Panc1 (cell line): ENCODE results near the gene APCDD1L. TPM values are rescaled to one million over a fixed set of nuclear protein-coding genes. Genes with fewer than 3 reads are reported as not detected.
"Not testable (repeated sequence)": the region's sequence is repeated elsewhere in the genome, so short reads cannot be mapped to it uniquely, and the experiment has no call there.

Source experiments
- ATAC-seq: fragments of 200-7000 bp; cut with Tn5 transposase; 2 replicates; pipeline ENCODE4 v1.9.1; 2020; ENCODE audit warnings: mild to moderate bottlenecking, moderate library complexity
- BruUV-seq: library from RNA; stranded (reverse); fragments of 400-500 nt; replicated peaks from 2 replicates; lab custom pipeline; 2021; lab: Mats Ljungman, UMichigan
- CTCF ChIA-PET: fragments of 300-600 bp; sonication (Branson Sonifier 250); formaldehyde crosslinking; loops from one replicate; lab custom pipeline; 2022; ENCODE audit warnings: antibody characterized with exemption; lab: Charles Lee
- POLR2A ChIA-PET: fragments of 300-600 bp; sonication (Branson Sonifier 250); formaldehyde crosslinking; loops from one replicate; lab custom pipeline; 2022; ENCODE audit warnings: antibody characterized with exemption; lab: Charles Lee
- DNase-seq: peaks from one replicate; pipeline ENCODE4 v3.0.0-alpha.2; 2010; ENCODE audit warnings: low read depth, low spot score
- H3K27ac ChIP-seq: 2 replicates; pipeline ENCODE4 v1.5.1; 2011; ENCODE audit warnings: mild to moderate bottlenecking, low read length, inconsistent platforms
- H3K27me3 ChIP-seq: fragments of 200-500 bp; sonication (Bioruptor generic); 2 replicates; pipeline ENCODE4 v1.6.0; 2014; ENCODE audit warnings: low read length, inconsistent platforms; ENCODE audit not compliant: control insufficient read depth, insufficient read depth
- H3K36me3 ChIP-seq: fragments of 200-500 bp; sonication (Bioruptor generic); 2 replicates; pipeline ENCODE4 v1.5.1; 2014; ENCODE audit warnings: inconsistent platforms, mild to moderate bottlenecking, low read length, moderate library complexity; ENCODE audit not compliant: control insufficient read depth, insufficient read depth
- H3K4me1 ChIP-seq: 2 replicates; pipeline ENCODE4 v1.5.1; 2011; ENCODE audit warnings: inconsistent platforms, mild to moderate bottlenecking, low read length, moderate library complexity; ENCODE audit not compliant: control insufficient read depth, insufficient read depth
- H3K4me3 ChIP-seq, 2 experiments: 2 replicates each; pipeline ENCODE4 v1.5.1; 2011 to 2012; ENCODE audit warnings: low read depth in 2 of 2, low read length in 2 of 2, mild to moderate bottlenecking in 2 of 2, inconsistent platforms in 1 of 2, moderate library complexity in 1 of 2
- H3K9me3 ChIP-seq: fragments of 200-500 bp; sonication (Bioruptor generic); 2 replicates; pipeline ENCODE4 v1.5.1; 2014; ENCODE audit warnings: low read depth, mild to moderate bottlenecking, inconsistent platforms, low read length, moderate library complexity; ENCODE audit not compliant: control insufficient read depth, insufficient read depth
- CTCF ChIP-seq: fragments of 450-650 bp; IDR thresholded peaks from 2 replicates; pipeline ENCODE4 v1.5.1; 2017; ENCODE audit warnings: mild to moderate bottlenecking
- POLR2AphosphoS5 ChIP-seq: IDR thresholded peaks from 2 replicates; pipeline ENCODE4 v1.6.1; 2012; ENCODE audit warnings: mild to moderate bottlenecking, low read depth, low read length, moderate library complexity
- REST ChIP-seq, 2 experiments: IDR thresholded peaks; 2 replicates each; pipeline ENCODE4 v1.6.1; 2011 to 2012; ENCODE audit warnings: low read depth in 2 of 2, control low read depth in 1 of 2, low read length in 1 of 2, mild to moderate bottlenecking in 1 of 2, moderate library complexity in 1 of 2; ENCODE audit not compliant: insufficient read depth in 1 of 2
- SIN3A ChIP-seq: IDR thresholded peaks from 2 replicates; pipeline ENCODE4 v1.6.1; 2012; ENCODE audit warnings: low read depth, mild to moderate bottlenecking, low read length, moderate library complexity, borderline replicate concordance; ENCODE audit not compliant: insufficient read depth
- TCF7L2 ChIP-seq: IDR thresholded peaks from 2 replicates; pipeline ENCODE4 v1.6.1; 2011; ENCODE audit warnings: mild to moderate bottlenecking, low read depth, low read length, inconsistent platforms
- in situ Hi-C: cut with HindIII; loops from 2 replicates; pipeline ENCODE4 v1.10.0; 2016; ENCODE audit warnings: low sequenced_read_pairs, low pct_unique_long_range_greater_than_20kb
- intact Hi-C: fragments of 100-400 bp; cut with micrococcal nuclease; formaldehyde crosslinking; loops from one replicate; pipeline ENCODE4 v1.10.0; 2022; ENCODE audit not compliant: unreplicated experiment
- total RNA-seq: library from RNA; stranded (reverse); gene quantifications from one replicate; pipeline ENCODE4 v1.2.1, GENCODE V29; 2021; ENCODE audit not compliant: unreplicated experiment

Gene APCDD1L
- total RNA-seq, 1 experiment from 2014 or later: 0.62 TPM

GRCh38 chr20:58429303-58429702 lies 85.9 kb downstream of the APCDD1L start:
- POLR2A ChIA-PET: no interaction called here
- Histone ChIP-seq H3K4me3 (no peak overlapping the region), H3K4me1 (no peaks in the 10 kb centered on the region), H3K9me3 (no peaks in the 10 kb centered on the region), H3K27me3 (no peaks in the 10 kb centered on the region), H3K27ac (no peak overlapping the region), H3K36me3 (peaks cover 4% of the 10 kb centered on the region; the same call in 1 of the 2 replicates)
- CTCF ChIA-PET: no interaction called here
- TF ChIP-seq POLR2AphosphoS5 (no peak), SIN3A (no peak), CTCF (no peak), TCF7L2 (no peak), REST (IDR thresholded peaks at IDR 0.05; ENCODE audit: insufficient read depth in 1 of 2, low read depth in 2 of 2, low read length in 1 of 2) (no peak)
- DNase-seq (no peak), ATAC-seq (no peak)
- intact Hi-C loops: no loop called here
- in situ Hi-C loops: no loop called here
- no TSS peak for BruUV-seq

GRCh38 chr20:58428364-58428763 lies 86.8 kb downstream of the APCDD1L start:
- intact Hi-C loops: no loop called here
- Histone ChIP-seq H3K4me1 (no peaks in the 10 kb centered on the region), H3K27me3 (no peaks in the 10 kb centered on the region), H3K9me3 (no peaks in the 10 kb centered on the region), H3K27ac (no peak overlapping the region), H3K4me3 (no peak overlapping the region), H3K36me3 (peaks cover 5% of the 10 kb centered on the region)
- no peak for TF ChIP-seq POLR2AphosphoS5
- TF ChIP-seq SIN3A: no peak
- TF ChIP-seq CTCF: no peak
- TF ChIP-seq TCF7L2: no peak
- TF ChIP-seq REST (IDR thresholded peaks at IDR 0.05; ENCODE audit: insufficient read depth in 1 of 2, low read depth in 2 of 2, low read length in 1 of 2): no peak
- DNase-seq (no peak), ATAC-seq (no peak)
- BruUV-seq: no TSS peak
- POLR2A ChIA-PET: no interaction called here
- CTCF ChIA-PET: no interaction called here
- in situ Hi-C loops: no loop called here

- in situ Hi-C loops, H3K4me3 ChIP-seq, CTCF ChIA-PET, H3K9me3 ChIP-seq, H3K27me3 ChIP-seq, H3K36me3 ChIP-seq, POLR2A ChIA-PET, intact Hi-C loops, ATAC-seq, BruUV-seq, DNase-seq, H3K4me1 ChIP-seq, H3K27ac ChIP-seq: not testable (repeated sequence)
These were observed 87.6 kb downstream of the APCDD1L start for GRCh38 chr20:58427571-58427970.
